Middle frontal gyrus (tissue), 1 donor: Measurements from ENCODE around the gene NKD1.

Source experiments
- DNase-seq: peaks from one replicate; pipeline ENCODE4 v3.0.0-alpha.2; 2015; ENCODE audit warnings: low spot score; ENCODE audit errors: extremely low spot score

NKD1 gene

GRCh38 chr16:50627419-50627818 is 79.2 kb downstream of the NKD1 start:
- no peak for DNase-seq

GRCh38 chr16:50628156-50628802 is 80.1 kb downstream of the NKD1 start:
- no peak for DNase-seq

- DNase-seq: no peak
Observed at GRCh38 chr16:50629334-50629733, 81.1 kb downstream of the NKD1 start.

- no peak for DNase-seq
Observed at GRCh38 chr16:50630394-50631020, 82.3 kb downstream of the NKD1 start.

- DNase-seq: no peak
Observed at GRCh38 chr16:50631249-50631984, 83.2 kb downstream of the NKD1 start.

GRCh38 chr16:50631985-50632576 is 83.9 kb downstream of the NKD1 start:
- DNase-seq: no peak

DNA sequence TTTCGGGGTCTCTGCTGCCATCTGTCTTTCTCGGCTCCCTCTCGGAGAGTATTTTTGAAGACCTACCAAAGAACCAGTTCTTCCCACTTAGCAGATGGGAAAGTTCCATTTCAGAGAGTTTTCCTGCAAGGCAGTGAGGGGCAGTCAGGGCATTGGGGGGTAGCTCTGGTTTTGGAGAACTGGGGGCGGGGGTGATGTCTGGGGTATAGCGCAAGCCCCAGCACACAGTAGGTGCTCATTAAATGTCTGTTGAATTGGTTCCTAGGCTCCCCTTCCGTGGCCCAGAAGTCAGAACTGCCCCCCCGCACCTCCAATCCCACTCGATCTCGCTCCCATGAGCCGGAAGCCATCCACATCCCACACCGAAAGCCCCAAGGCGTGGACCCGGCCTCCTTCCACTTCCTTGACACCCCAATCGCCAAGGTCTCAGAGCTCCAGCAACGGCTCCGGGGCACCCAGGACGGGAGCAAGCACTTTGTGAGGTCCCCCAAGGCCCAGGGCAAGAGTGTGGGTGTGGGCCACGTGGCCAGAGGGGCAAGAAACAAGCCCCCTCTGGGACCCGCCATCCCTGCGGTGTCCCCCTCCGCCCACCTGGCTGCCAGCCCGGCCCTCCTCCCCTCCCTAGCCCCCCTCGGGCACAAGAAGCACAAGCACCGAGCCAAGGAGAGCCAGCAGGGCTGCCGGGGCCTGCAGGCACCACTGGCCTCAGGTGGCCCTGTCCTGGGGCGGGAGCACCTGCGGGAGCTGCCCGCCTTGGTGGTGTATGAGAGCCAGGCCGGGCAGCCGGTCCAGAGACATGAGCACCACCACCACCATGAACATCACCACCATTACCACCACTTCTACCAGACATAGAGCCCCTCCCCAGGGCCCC is 85.0 kb downstream of the NKD1 start:
- no peak for DNase-seq

- DNase-seq: no peak
Observed at GRCh38 chr16:50634090-50634489, 85.9 kb downstream of the NKD1 start.

GRCh38 chr16:50634947-50635346 is 86.8 kb downstream of the NKD1 start:
- no peak for DNase-seq

DNA sequence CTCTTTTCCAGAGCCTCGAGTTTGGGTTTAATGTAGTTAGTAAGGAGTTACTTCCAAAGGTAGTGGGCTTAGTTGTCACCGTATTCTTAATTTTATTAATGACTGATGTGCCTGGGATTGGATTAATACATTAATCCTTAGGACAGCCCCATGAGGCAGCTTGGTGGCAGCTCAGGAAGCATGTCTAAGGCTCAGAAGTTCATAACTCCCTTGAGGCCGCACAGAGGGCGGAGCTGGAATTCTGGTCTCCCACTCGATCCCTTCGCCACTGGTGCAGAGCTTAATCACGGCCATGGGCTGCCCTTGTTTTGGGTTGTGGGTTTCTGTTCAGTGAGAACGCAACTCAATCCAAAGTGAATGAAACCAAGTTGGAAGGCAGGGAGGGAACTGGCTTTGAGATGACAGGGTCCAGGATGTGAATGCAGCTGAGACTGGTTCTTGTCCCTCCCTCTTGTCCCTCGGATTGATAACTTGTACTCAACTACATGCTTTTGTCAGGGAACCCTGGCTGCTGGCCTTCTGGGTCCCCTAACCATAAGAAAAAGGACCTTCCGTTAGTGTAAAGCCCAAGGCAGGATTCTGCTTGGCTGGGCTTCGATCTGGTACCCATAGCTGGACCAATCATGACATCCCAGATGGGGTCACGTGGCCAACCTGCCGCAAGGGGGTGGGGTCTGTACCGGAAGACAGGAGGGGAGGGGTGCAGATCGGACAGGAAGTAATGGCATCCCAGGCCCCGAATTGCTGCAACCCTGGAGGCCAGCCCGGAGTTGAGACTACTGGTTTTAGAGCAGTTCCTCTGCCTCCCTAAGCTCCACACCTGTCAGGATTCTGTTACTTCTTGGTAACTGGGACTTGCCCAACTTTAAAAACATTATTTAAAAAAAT is 87.6 kb downstream of the NKD1 start:
- DNase-seq: no peak

DNA sequence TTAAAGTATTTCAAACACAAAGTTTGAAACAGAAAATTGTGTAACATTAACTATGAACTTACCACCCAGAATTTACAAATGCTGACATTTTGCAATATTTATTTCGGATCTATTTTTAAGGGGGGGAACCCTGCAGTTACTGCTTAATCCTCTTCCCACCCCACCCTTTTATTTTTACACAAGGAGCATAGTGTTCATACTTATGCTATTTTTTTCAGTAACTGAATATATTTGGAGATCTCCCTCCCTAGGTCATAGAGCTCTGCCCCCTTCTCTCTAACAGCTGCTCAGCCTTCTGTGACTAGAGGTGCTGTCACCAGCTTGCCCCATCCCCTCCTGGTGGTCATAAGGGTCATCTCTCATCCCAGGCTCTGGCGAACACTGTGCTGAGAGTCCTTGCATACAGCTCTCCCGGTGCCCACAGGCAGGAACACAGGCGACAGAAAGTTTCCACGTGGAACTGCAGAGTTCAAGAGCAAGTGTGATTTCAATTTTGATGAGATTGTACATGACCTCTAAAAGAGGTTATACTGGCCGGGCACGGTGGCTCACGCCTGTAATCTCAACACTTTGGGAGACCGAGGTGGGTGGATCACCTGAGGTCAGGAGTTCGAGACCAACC is 88.7 kb downstream of the NKD1 start:
- DNase-seq: no peak

- no peak for DNase-seq
Observed at GRCh38 chr16:50637716-50638602, 89.8 kb downstream of the NKD1 start.

DNA sequence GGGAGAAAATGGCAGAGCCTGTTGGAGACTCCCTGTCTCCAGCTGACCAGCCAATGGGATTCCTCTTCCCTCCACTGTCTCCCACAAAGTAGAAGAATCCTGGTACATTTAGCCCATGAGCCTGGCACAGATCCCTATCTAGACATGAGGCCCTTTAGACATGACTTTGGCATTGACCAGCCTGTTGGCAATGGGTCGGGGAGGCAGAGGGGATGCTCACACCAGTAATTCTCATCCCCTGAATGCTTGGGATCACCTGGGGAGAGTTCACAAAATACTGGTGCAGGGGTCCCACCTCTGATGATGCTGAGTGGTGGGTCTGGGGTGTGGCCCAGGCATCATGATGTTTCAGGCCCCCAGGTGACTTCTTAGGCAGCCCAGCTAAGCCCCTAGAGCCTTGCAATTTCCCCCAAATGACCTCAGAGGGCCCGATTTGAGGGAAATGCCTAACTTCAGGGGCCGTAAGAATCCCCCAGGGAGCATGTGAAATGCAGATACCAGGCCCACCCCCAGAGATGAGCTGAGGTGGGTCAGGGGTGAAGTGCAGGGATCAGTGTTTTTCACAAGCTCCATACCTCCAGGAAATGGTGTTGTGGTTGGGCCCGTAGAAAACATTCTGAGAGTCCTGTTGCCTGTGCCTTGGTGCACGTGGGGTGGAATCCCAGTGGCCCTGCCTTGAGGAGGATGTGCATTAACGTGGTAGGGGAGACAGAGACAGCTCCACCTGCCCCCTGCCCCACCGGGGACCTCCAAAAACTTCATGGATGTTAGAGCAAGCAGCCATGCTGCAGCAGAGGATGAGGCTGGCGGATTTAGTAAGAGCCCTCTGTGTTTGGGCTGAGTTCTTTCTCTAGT is 90.8 kb downstream of the NKD1 start:
- no peak for DNase-seq

GRCh38 chr16:50640391-50640790 is 92.2 kb downstream of the NKD1 start:
- no peak for DNase-seq

DNA sequence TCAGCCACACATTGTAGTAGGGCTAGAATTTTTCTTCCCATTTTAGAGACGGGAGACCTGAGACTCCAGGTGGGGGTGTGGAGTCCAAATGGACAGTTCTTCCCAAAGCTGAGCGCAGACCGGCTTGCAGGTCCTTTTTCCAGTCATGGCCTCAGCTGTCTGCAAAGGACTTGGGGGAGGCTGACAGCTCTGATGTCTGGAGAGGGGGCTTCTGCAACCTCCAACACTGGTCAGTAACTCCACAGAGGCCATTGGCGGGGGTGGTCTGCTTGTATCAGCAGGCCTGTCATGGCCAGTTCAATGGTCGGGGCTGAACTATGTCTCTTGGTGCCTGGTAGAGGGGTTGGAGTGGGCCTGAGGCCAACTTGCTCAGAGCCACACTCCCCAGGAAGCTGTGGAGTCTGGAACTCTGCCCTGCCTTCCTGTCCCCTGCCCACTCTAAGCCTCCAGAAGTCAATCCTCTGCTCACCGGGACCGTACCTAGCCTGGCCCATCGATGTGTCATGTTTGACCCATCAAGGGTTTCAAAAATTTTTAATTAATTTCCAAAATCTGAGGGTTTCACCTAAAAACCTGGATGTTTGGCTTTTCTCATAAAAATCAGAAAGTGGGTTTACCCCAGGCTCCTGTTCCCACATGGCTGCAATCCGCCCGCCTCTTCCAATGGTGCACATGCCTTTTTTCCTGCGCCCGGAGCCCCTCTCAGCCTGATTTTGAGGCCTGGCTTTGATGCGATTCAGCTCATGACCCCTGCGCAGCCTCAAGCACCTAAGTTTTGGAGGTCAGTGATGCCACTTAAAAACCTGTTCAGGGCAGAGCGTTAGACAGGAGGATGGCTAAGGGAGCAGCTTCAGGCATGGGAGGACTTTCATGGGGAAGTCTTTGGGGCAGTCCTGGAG is 93.0 kb downstream of the NKD1 start:
- no peak for DNase-seq

- DNase-seq: no peak
Observed at GRCh38 chr16:50641818-50642187, 93.6 kb downstream of the NKD1 start.

- DNase-seq: no peak
Observed at GRCh38 chr16:50642349-50642748, 94.2 kb downstream of the NKD1 start.
